GM23248 (cell line): ENCODE measurements around the gene IMP3. TPM values are rescaled to one million over a fixed set of nuclear protein-coding genes. Genes with fewer than 3 reads are reported as not detected.

Source experiments
- DNase-seq: peaks from one replicate; pipeline ENCODE4 v3.0.0-alpha.2; 2015
- H2AFZ ChIP-seq: fragments of 200-600 bp; sonication (generic); 2 replicates; pipeline ENCODE4 v1.6.1; 2016; ENCODE audit warnings: antibody characterized with exemption
- H3F3A ChIP-seq: fragments of 200-600 bp; sonication (generic); 2 replicates; pipeline ENCODE4 v1.6.1; 2016; ENCODE audit warnings: mild to moderate bottlenecking, antibody characterized with exemption, mixed run types; ENCODE audit not compliant: insufficient read depth
- H3K27ac ChIP-seq: fragments of 200-600 bp; sonication (generic); 2 replicates; pipeline ENCODE4 v1.5.1; 2016; ENCODE audit warnings: mild to moderate bottlenecking
- H3K27me3 ChIP-seq: fragments of 200-600 bp; sonication (generic); replicated peaks from 2 replicates; pipeline ENCODE4 v1.6.1; 2016; ENCODE audit warnings: mild to moderate bottlenecking; ENCODE audit not compliant: insufficient read depth
- H3K36me3 ChIP-seq: fragments of 200-600 bp; sonication (generic); 2 replicates; pipeline ENCODE4 v1.6.1; 2016; ENCODE audit warnings: low read depth, mild to moderate bottlenecking
- H3K4me1 ChIP-seq: fragments of 200-600 bp; sonication (generic); 2 replicates; pipeline ENCODE4 v1.6.1; 2016; ENCODE audit warnings: mild to moderate bottlenecking; ENCODE audit not compliant: insufficient read depth
- H3K4me2 ChIP-seq: fragments of 200-600 bp; sonication (generic); one replicate; pipeline ENCODE4 v1.6.1; 2016; ENCODE audit warnings: mild to moderate bottlenecking; ENCODE audit not compliant: unreplicated experiment
- H3K4me3 ChIP-seq: fragments of 200-600 bp; sonication (generic); 2 replicates; pipeline ENCODE4 v1.5.1; 2016; ENCODE audit warnings: mild to moderate bottlenecking
- H3K79me2 ChIP-seq: fragments of 200-600 bp; sonication (generic); 2 replicates; pipeline ENCODE4 v1.6.1; 2016; ENCODE audit warnings: mild to moderate bottlenecking; ENCODE audit not compliant: insufficient read depth
- H3K9ac ChIP-seq: fragments of 200-600 bp; sonication (generic); 2 replicates; pipeline ENCODE4 v1.6.1; 2016; ENCODE audit warnings: mild to moderate bottlenecking
- H3K9me2 ChIP-seq: fragments of 200-600 bp; sonication (generic); 2 replicates; pipeline ENCODE4 v1.6.1; 2016; ENCODE audit warnings: mixed run types, mild to moderate bottlenecking, moderate library complexity; ENCODE audit not compliant: insufficient read depth
- H3K9me3 ChIP-seq: fragments of 200-600 bp; sonication (generic); one replicate; pipeline ENCODE4 v1.6.1; 2017; ENCODE audit warnings: low read depth
- H4K20me1 ChIP-seq: fragments of 200-600 bp; sonication (generic); 2 replicates; pipeline ENCODE4 v1.6.0; 2016; ENCODE audit not compliant: insufficient read depth
- EZH2 ChIP-seq: fragments of 200-600 bp; sonication (generic); IDR thresholded peaks from 2 replicates; pipeline ENCODE4 v1.6.1; 2018; ENCODE audit warnings: antibody characterized with exemption, mild to moderate bottlenecking; ENCODE audit not compliant: insufficient read depth, poor library complexity, severe bottlenecking
- EZH2phosphoT487 ChIP-seq: fragments of 200-600 bp; sonication (generic); IDR thresholded peaks from 2 replicates; pipeline ENCODE4 v1.6.1; 2018; ENCODE audit warnings: antibody characterized with exemption, moderate library complexity, mild to moderate bottlenecking, low read depth; ENCODE audit not compliant: insufficient read depth
- WGBS, 2 experiments: methylation state at CpG; one replicate each; pipeline ENCODE4 v1.1.6; 2015 to 2017; ENCODE audit warnings: low lambda C conversion rate in 2 of 2, low coverage in 1 of 2; ENCODE audit errors: missing lambda C conversion rate in 2 of 2; 5-methylcytosine and 5-hydroxymethylcytosine counted together
- in situ Hi-C: fragments of 300-500 bp; cut with MboI; formaldehyde crosslinking; loops from 2 replicates; pipeline ENCODE4 v1.15.0; 2020
- polyA plus RNA-seq: library from polyadenylated mRNA; unstranded; fragments of >200 nt; fragmentation: Nextera tagmentation; extraction: Ambion mirVana; gene quantifications from 2 replicates; pipeline ENCODE4 v1.2.1, GENCODE V29; 2016
- total RNA-seq: library from RNA; depleted of rRNA; stranded (reverse); fragments of >200 nt; shearing (Covaris generic); gene quantifications from 2 replicates; pipeline ENCODE4 v1.2.3, GENCODE V29; 2014

The IMP3 gene
- total and polyA plus RNA-seq, 2 experiments from 2014 or later: 105 to 138 TPM

DNA sequence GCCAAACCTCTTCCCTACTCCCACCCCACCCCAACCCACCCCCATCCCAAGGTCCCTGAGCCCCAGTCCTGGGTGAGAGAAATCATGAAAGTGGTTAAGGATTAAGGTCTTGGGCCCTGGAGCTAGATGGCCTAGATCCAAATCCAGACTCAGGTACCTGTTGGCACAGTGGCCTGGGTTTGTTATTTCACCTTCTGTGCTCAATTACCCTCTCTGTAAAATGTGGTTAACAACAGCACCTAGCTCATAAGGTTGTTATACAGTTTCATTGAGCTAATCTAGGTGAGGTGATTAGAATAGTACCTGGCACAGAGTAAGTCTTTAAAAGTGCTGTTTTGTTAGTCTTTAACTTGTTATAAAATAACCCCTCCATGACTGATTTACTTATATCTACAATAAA, 8.1 kb downstream of the IMP3 start:
- TF ChIP-seq EZH2: no peak
- no peak for TF ChIP-seq EZH2phosphoT487
- Histone ChIP-seq H4K20me1 (no peaks in the 10 kb centered on the region), H3K9me2 (no peaks in the 10 kb centered on the region), H3K36me3 (no peaks in the 10 kb centered on the region), H3K27me3 (no peaks in the 10 kb centered on the region), H3K9me3 (no peaks in the 10 kb centered on the region), H3K9ac (no peak overlapping the region), H3K4me1 (peaks cover 5% of the 10 kb centered on the region; the same call in 1 of the 2 replicates), H3K4me3 (no peak overlapping the region), H2AFZ (no peak overlapping the region), H3K27ac (no peak overlapping the region), H3K4me2 (no peak overlapping the region), H3K79me2 (peaks cover 16% of the 10 kb centered on the region), H3F3A (peaks cover 7% of the 10 kb centered on the region; the same call in 1 of the 2 replicates)
- no peak for DNase-seq
- in situ Hi-C loops: no loop called here

DNA sequence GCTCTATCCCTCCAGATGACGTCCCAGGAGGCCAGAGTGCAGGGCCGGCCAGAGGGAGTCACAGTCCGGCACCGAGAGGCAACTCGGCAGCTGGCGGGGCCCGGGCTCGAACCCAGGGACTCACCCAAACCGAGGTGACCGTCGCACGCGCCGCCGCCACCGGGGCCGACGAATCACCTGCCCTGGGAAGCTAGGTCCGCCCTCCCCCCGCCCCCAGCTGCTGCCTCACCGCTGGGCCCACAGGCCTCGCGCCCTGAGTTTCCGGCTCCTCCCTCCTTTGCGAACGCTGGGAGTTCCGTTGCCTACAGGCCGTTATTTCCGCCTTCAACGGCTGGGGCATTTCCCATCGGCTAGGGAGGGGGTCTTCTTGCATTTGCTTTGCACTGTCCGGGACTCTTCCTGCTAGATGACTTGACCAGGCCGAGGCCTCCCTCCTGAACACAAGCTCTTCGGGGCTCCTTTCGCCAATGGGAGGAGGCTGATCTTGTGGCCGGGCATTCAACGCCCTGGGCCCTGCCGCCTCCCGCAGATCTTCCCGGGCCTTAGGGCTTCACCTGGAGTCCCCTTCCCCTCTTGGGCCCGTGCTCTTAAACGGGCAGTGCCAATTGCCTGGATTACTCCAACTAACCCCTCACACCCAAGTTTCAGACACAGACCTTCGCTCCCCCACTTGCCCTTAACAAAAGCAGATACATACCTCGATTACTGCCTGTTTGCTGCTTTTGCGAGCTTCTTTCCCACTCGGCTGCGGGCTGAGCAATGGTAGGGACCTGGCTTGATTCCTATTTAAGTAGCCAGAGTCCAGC, 14.3 kb downstream of the IMP3 start, which contains the start of gene SNUPN:
TSS of gene SNUPN (minus strand) at position 184 of the 806 bp plus-strand sequence. CDS start 4,674 bp downstream, outside the sequence.
- peaks cover 24% of the 10 kb centered on the region for H3K79me2 ChIP-seq
- no peaks in the 10 kb centered on the region for H4K20me1 ChIP-seq
- H3K9ac ChIP-seq: peak within 1 kb of the TSS; percentile 99
- DNase-seq: peak; percentile 96
- peak within 1 kb of the TSS; percentile 92 for H2AFZ ChIP-seq
- H3K4me3 ChIP-seq: peak within 1 kb of the TSS; percentile 98
- H3K27ac ChIP-seq: peak within 1 kb of the TSS; percentile 97
- H3K9me3 ChIP-seq: no peaks in the 10 kb centered on the region
- 0 to 2% methylated on average over 30 to 46 of the region's 47 CpGs for WGBS, 2 experiments
- peaks cover 20% of the 10 kb centered on the region for H3K4me1 ChIP-seq
- in situ Hi-C loops: no loop called here
- H3F3A ChIP-seq: peaks cover 38% of the 10 kb centered on the region
- no peaks in the 10 kb centered on the region for H3K9me2 ChIP-seq
- no peaks in the 10 kb centered on the region for H3K27me3 ChIP-seq
- TF ChIP-seq EZH2 (no peak), EZH2phosphoT487 (no peak)
- no peaks in the 10 kb centered on the region for H3K36me3 ChIP-seq
- peak within 1 kb of the TSS; percentile 80 for H3K4me2 ChIP-seq

DNA sequence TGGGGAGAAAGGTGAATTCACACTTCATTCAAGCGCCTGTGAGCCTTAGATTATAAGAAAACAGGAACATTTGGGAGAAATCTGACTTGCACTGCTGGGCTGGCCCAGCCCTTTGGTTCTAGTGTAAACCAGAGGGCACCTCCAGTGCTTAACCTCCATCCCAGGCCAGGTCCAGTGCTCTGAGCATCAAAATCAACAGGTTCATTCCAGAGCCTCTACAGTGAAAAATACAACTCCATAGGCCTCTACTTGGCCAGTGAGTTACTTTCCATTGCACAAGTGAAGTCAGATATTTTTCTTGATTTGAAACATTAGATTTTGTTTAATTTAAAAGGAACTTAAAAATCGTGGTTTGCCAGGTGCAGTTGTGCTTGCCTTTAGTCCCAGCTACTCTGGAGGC, 17.5 kb downstream of the IMP3 start:
- Histone ChIP-seq H3K27ac (0 out of 2 replicates have a peak overlapping the region, but pooled peaks have one; percentile 96), H3K9me2 (no peaks in the 10 kb centered on the region), H3K9ac (no peak overlapping the region), H3K27me3 (no peaks in the 10 kb centered on the region), H3K4me1 (peaks cover 27% of the 10 kb centered on the region), H3K4me3 (no peak overlapping the region), H3F3A (peaks cover 53% of the 10 kb centered on the region), H3K79me2 (peaks cover 43% of the 10 kb centered on the region), H2AFZ (no peak overlapping the region), H4K20me1 (no peaks in the 10 kb centered on the region), H3K4me2 (no peak overlapping the region), H3K36me3 (peaks cover 11% of the 10 kb centered on the region), H3K9me3 (no peaks in the 10 kb centered on the region)
- in situ Hi-C loops: no loop called here
- no peak for DNase-seq
- TF ChIP-seq EZH2 (no peak), EZH2phosphoT487 (no peak)
- 40 to 54% methylated on average over 2 of the region's 2 CpGs for WGBS, 2 experiments

DNA sequence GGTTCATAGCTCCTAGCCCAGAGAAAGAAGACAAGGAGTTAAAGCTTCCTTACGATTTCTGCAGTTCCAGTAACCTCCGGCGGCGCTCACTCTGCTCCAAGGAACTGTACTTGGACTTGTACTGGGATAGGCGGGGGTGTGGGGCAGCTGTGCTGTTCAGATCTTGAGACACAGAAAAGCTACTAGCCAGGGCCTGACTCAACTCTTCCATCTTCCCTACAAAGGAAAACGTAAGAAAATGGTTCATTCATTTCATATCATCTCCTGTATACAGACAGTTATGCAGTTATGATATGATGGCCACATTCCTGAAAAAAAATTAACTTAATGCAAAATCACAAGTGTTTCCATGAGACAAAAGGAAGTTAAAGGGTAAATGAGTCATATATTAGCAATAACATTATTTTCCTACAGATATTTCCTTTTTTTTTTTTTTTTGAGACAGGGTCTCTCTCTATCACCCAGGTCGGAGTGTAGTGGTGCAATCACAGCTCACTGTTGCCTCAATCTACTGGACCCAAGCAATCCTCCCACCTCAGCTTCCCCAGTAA, 19.1 kb downstream of the IMP3 start:
- peak overlapping the region; percentile 87 for H3K9ac ChIP-seq
- H3K4me2 ChIP-seq: peak overlapping the region; percentile 97
- in situ Hi-C loops: no loop called here
- 2% methylated on average over 7 of the region's 7 CpGs for WGBS, 2 experiments
- H2AFZ ChIP-seq: peak overlapping the region; percentile 67
- H3K9me3 ChIP-seq: no peaks in the 10 kb centered on the region
- peaks cover 20% of the 10 kb centered on the region for H3K4me1 ChIP-seq
- H3K27me3 ChIP-seq: no peaks in the 10 kb centered on the region
- TF ChIP-seq EZH2: no peak
- TF ChIP-seq EZH2phosphoT487: no peak
- H3K79me2 ChIP-seq: peaks cover 45% of the 10 kb centered on the region
- DNase-seq: peak; percentile 98
- no peaks in the 10 kb centered on the region for H4K20me1 ChIP-seq
- H3K36me3 ChIP-seq: peaks cover 24% of the 10 kb centered on the region
- peaks cover 39% of the 10 kb centered on the region for H3F3A ChIP-seq
- peak overlapping the region; percentile 96 for H3K27ac ChIP-seq
- peak overlapping the region; percentile 66 for H3K4me3 ChIP-seq
- no peaks in the 10 kb centered on the region for H3K9me2 ChIP-seq
